Breast epithelium (tissue), 4 donors: ENCODE results near the gene FDXR. TPM values are rescaled to one million over a fixed set of nuclear protein-coding genes. Genes with fewer than 3 reads are reported as not detected.

Experiments
- DNase-seq, 2 donors: peaks; one replicate each; pipeline ENCODE4 v3.0.0-alpha.2; 2019; ENCODE audit warnings: low spot score in 2 of 2
- H3K27ac ChIP-seq, 2 donors: fragments of 200-600 bp; sonication (generic) in 1 of 2; one replicate each; pipeline ENCODE4 v1.5.1; 2016 to 2019; ENCODE audit warnings: mild to moderate bottlenecking in 1 of 2
- H3K27me3 ChIP-seq, 2 donors: fragments of 200-600 bp; sonication (generic) in 1 of 2; one replicate each; pipeline versions ENCODE4 v1.5.1 to v1.6.0; 2017 to 2019; ENCODE audit warnings: control low read depth in 1 of 2, mild to moderate bottlenecking in 1 of 2
- H3K36me3 ChIP-seq: fragments of 200-600 bp; one replicate; pipeline ENCODE4 v1.5.1; 2019
- H3K4me1 ChIP-seq, 2 donors: fragments of 200-600 bp; sonication (generic); one replicate each; pipeline ENCODE4 v1.5.1; 2016 to 2019; ENCODE audit warnings: control low read depth in 1 of 2
- H3K4me3 ChIP-seq, 3 donors: fragments of 200-600 bp; sonication (generic); 1 replicate in 2 of 3; 2 replicates in 1 of 3; pipeline ENCODE4 v1.5.1; 2016 to 2019; ENCODE audit warnings: mild to moderate bottlenecking in 3 of 3, moderate library complexity in 2 of 3
- H3K9me3 ChIP-seq, 2 donors: fragments of 200-600 bp; sonication (generic) in 1 of 2; one replicate each; pipeline ENCODE4 v1.5.1; 2016 to 2019; ENCODE audit warnings: control low read depth in 1 of 2
- POLR2A ChIP-seq: fragments of 450-650 bp; IDR thresholded peaks from one replicate; pipeline ENCODE4 v1.6.1; 2016; ENCODE audit warnings: antibody characterized with exemption, mild to moderate bottlenecking, moderate library complexity
- POLR2AphosphoS5 ChIP-seq, 3 donors: sonication (generic); formaldehyde crosslinking; IDR thresholded peaks; one replicate each; pipeline ENCODE4 v1.6.1; 2017; ENCODE audit warnings: antibody characterized with exemption in 3 of 3
- intact Hi-C: fragments of 100-400 bp; cut with DNase I; formaldehyde crosslinking; loops from one replicate; pipeline ENCODE4 v1.15.1; 2023; ENCODE audit warnings: low total_unique reads
- total RNA-seq, 3 donors: library from RNA; depleted of rRNA; stranded (reverse); fragments of >200 nt; gene quantifications; one replicate each; pipeline ENCODE4 v1.1.0, GENCODE V29; 2016
- TF ChIP-seq, protein P1 (sequence below), 3 donors: fragments of 450-650 bp; IDR thresholded peaks; one replicate each; pipeline ENCODE4 v1.5.1; 2016 to 2017; ENCODE audit warnings: antibody characterized with exemption in 3 of 3, mild to moderate bottlenecking in 3 of 3, moderate library complexity in 3 of 3

Gene FDXR
- total RNA-seq, 3 donors from 2014 or later: 7.3 to 9.3 (median 8.8) TPM

DNA sequence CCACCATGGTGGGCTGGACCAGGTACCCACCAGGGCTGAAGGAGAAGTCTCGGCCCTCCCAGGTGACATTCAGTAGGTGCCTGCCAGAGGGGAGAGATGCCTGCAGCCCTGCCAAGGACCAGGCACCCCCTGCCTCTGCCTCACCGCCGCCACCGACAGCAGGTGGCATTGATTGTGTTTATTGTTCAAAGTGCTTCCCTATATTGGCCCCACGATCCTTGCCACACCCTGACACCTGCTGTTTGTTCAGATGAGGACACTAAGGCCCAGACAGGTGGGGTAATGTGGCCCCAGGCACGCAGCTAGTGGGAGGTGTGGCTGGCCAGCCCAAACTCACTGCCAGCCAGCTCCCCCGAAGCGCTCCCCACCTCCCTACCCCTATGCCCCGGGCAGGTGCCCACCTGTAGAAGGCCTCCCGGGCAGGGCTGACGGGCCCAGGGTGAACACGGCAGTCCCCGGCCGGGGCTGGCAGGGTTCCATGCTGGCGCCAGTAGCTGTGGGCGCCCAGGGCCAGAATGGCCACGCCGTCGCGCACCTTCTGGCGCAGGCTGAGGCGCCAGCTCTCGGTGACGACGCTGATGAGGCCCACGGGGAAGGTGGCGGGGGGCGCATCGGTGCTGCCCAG, 21.1 kb downstream of the FDXR start:
- no peaks in the 10 kb centered on the region for H3K9me3 ChIP-seq
- peaks cover 5 to 53% of the 10 kb centered on the region in 2 donors for H3K27me3 ChIP-seq
- no peaks in the 10 kb centered on the region for H3K4me1 ChIP-seq
- intact Hi-C loops: no loop called here
- no peak for DNase-seq
- H3K36me3 ChIP-seq: no peaks in the 10 kb centered on the region
- H3K4me3 ChIP-seq: peak overlapping the region in 1 of 3 donors; percentile 44
- H3K27ac ChIP-seq: no peak overlapping the region
- TF ChIP-seq, protein P1, sequence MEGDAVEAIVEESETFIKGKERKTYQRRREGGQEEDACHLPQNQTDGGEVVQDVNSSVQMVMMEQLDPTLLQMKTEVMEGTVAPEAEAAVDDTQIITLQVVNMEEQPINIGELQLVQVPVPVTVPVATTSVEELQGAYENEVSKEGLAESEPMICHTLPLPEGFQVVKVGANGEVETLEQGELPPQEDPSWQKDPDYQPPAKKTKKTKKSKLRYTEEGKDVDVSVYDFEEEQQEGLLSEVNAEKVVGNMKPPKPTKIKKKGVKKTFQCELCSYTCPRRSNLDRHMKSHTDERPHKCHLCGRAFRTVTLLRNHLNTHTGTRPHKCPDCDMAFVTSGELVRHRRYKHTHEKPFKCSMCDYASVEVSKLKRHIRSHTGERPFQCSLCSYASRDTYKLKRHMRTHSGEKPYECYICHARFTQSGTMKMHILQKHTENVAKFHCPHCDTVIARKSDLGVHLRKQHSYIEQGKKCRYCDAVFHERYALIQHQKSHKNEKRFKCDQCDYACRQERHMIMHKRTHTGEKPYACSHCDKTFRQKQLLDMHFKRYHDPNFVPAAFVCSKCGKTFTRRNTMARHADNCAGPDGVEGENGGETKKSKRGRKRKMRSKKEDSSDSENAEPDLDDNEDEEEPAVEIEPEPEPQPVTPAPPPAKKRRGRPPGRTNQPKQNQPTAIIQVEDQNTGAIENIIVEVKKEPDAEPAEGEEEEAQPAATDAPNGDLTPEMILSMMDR (IDR thresholded peaks at IDR 0.05): no peak
- no peak for TF ChIP-seq POLR2A
- TF ChIP-seq POLR2AphosphoS5 (IDR thresholded peaks at IDR 0.05): no peak

- Histone ChIP-seq H3K36me3 (no peaks in the 10 kb centered on the region), H3K9me3 (no peaks in the 10 kb centered on the region), H3K27me3 (peaks cover 5 to 54% of the 10 kb centered on the region in 2 donors), H3K4me1 (no peaks in the 10 kb centered on the region), H3K27ac (no peak overlapping the region), H3K4me3 (no peak overlapping the region)
- intact Hi-C loops: no loop called here
- TF ChIP-seq, protein P1 (IDR thresholded peaks at IDR 0.05): no peak
- TF ChIP-seq POLR2AphosphoS5 (IDR thresholded peaks at IDR 0.05) (no peak), POLR2A (no peak)
- no peak for DNase-seq
Observed at GRCh38 chr17:74850914-74851313, 21.9 kb downstream of the FDXR start.

DNA sequence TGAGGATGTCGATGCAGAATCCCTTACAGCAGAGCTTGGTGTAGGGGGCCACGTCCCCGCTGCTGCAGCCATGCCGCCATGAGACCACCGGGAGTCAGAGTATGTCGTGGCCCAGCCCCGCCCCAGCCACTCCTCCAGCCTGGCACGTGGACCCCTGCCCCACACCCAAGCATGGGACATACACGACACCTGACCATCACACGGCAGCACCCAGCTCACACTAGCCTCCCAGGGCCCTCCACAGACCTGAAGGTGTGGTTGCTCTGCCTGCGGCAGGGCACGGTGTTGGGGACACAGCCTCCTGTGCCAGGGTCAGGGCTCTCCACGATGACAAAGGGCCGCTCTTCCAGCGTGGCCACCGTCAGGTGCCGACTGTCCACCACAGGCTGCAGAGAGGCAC, 22.5 kb downstream of the FDXR start:
- Histone ChIP-seq H3K36me3 (no peaks in the 10 kb centered on the region), H3K4me3 (no peak overlapping the region), H3K27ac (no peak overlapping the region), H3K9me3 (no peaks in the 10 kb centered on the region), H3K4me1 (no peaks in the 10 kb centered on the region), H3K27me3 (peaks cover 5 to 51% of the 10 kb centered on the region in 2 donors)
- DNase-seq: no peak
- intact Hi-C loops: no loop called here
- TF ChIP-seq POLR2A: no peak
- TF ChIP-seq, protein P1 (IDR thresholded peaks at IDR 0.05): no peak
- no peak for TF ChIP-seq POLR2AphosphoS5 (IDR thresholded peaks at IDR 0.05)

- intact Hi-C loops: no loop called here
- H3K4me3 ChIP-seq: no peak overlapping the region
- H3K27ac ChIP-seq: no peak overlapping the region
- TF ChIP-seq POLR2AphosphoS5 (IDR thresholded peaks at IDR 0.05): no peak
- TF ChIP-seq, protein P1 (IDR thresholded peaks at IDR 0.05): no peak
- peaks cover 5 to 38% of the 10 kb centered on the region in 2 donors for H3K27me3 ChIP-seq
- no peaks in the 10 kb centered on the region for H3K9me3 ChIP-seq
- DNase-seq: no peak
- H3K4me1 ChIP-seq: no peaks in the 10 kb centered on the region
- H3K36me3 ChIP-seq: no peaks in the 10 kb centered on the region
Observed at GRCh38 chr17:74848656-74849399, 24.0 kb downstream of the FDXR start.

DNA sequence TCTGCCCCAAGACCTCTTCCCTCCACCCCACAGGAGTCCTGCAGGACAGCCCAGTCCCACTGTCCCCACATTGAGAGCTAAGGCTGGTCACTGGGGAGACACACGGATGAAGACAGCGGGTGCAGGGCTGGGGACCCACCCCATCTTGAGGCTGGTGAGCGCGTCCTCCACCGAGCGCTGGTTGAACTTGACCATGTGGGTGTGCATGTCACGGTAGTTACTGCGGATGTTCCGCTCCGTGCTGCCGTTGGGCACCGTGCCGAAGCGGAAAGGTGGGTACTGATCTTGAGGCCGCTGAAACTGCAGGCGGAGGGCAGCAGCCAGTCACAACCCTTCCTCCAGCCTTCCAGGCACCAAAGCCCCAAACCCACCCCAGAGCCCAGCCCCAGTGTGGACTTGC, 26.2 kb downstream of the FDXR start:
- no peaks in the 10 kb centered on the region for H3K36me3 ChIP-seq
- DNase-seq: no peak
- H3K27me3 ChIP-seq: peaks cover 0 to 23% of the 10 kb centered on the region in 2 donors
- TF ChIP-seq, protein P1 (IDR thresholded peaks at IDR 0.05): no peak
- TF ChIP-seq POLR2A (no peak), POLR2AphosphoS5 (IDR thresholded peaks at IDR 0.05) (no peak)
- H3K4me3 ChIP-seq: no peak overlapping the region
- intact Hi-C loops: no loop called here
- no peak overlapping the region for H3K27ac ChIP-seq
- no peaks in the 10 kb centered on the region for H3K9me3 ChIP-seq
- peaks cover 0 to 9% of the 10 kb centered on the region in 2 donors for H3K4me1 ChIP-seq
